Right lung (tissue), 5 donors: ENCODE measurements around the gene TM9SF1. TPM values are rescaled to one million over a fixed set of nuclear protein-coding genes. Genes with fewer than 3 reads are reported as not detected.
"Not testable (repeated sequence)": the region's sequence is repeated elsewhere in the genome, so short reads cannot be mapped to it uniquely, and the experiment has no call there.

Experiments
- DNase-seq, 2 donors: peaks; one replicate each; pipeline ENCODE4 v3.0.0-alpha.2; 2013
- polyA plus RNA-seq, 5 donors: library from polyadenylated mRNA; unstranded; fragments of 120-200 nt; gene quantifications; one replicate each; pipeline versions ENCODE4 v1.2.1 to v1.2.3, GENCODE V29; 2013; ENCODE audit warnings: inconsistent platforms in 1 of 5, low replicate concordance in 1 of 5; ENCODE audit not compliant: insufficient read length in 5 of 5, insufficient read depth in 1 of 5

The TM9SF1 gene
- polyA plus RNA-seq, 5 donors: 24.6 to 44.1 (median 33.8) TPM

DNA sequence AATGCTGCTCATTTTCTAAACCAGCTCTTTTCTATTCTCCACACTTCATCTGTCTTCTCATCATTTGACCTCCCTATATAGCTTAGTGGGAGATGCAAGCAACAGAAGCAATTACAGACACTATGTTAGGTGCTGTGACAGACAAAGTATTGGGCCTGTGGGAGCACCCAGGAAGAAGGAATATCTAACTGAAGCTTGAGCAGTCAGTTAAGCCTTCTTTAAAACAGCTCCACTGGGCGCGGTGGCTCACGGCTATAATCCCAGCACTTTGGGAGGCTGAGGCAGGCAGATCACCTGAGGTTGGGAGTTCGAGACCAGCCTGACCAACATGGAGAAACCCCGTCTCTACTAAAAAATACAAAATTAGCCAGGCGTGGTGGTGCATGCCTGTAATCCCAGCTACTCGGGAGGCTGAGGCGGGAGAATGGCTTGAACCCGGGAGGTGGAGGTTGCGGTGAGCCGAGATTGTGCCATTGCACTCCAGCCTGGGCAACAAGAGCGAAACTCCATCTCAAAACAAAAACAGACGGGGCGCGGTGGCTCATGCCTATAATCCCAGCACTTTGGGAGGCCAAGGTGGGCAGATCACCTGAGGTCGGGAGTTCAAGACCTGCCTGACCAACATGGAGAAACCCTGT, 8.1 kb upstream of the TM9SF1 start:
- not testable (repeated sequence) for DNase-seq

DNA sequence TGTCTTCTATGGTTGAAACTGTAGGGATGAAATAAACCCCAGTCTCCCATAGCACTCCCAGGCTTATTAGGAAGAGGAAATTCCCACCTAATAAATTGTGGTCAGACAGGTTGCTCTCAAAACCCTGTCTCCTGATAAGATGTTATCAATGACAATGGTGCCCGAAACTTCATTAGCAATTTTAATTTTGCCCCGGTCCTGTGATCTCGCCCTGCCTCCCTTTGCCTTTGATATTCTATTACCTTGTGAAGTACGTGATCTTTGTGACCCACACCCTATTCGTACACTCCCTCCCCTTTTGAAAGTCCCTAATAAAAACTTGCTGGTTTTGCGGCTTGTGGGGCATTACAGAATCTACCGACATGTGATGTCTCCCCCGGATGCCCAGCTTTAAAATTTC, 7.3 kb upstream of the TM9SF1 start:
- not testable (repeated sequence) for DNase-seq

DNA sequence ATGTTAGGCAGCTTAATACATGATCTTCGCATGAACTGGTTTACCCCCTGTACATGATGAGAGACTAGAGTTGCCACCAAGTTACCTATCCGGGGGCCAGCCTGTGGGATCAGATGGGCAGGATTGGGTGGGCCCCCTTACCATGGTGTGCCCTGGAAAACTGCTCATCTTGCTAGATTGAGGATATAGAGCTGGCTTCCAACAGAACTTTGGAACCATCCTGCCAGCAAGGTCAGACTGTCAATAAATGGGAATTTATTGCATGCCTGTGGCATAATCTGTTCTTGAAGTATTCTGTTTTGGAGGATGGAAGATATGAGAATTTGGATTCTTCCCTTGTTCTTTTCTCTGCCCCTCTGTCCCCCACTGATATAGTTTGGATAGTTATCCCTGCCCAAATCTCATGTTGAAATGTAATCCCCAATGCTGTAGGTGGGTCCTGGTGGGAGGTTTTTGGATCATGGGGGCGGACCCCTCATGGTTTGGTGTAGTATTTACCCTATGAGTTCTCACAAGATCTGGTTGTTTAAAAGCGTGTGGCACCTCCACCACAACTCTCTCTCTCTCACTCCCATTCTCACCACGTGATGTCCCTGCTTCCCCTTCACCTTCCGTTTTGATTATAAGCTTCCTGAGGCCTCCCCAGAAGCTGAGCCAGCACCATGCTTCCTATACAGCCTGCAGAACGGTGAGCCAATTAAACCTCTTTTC, 3.7 kb upstream of the TM9SF1 start:
- no peak for DNase-seq

DNA sequence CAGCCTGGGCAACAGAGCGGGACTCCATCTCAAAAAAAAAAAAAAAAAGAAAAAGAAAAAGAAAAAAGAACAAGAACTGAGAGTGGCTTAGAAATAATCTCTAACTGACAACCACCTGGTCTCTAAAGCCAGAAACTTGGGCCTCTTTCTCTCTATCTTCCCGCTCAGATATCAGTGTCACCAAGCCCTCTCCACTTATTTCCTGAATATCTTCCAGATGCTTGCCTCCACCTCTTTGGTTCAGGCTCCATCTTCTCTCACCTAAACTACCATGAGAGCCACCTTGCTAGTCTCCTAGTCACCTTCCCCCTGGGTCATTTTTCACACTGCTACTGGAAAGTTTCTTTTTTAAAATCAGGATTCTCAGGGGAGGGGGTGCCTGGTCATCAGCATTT, 1.8 kb upstream of the TM9SF1 start:
- no peak for DNase-seq

DNA sequence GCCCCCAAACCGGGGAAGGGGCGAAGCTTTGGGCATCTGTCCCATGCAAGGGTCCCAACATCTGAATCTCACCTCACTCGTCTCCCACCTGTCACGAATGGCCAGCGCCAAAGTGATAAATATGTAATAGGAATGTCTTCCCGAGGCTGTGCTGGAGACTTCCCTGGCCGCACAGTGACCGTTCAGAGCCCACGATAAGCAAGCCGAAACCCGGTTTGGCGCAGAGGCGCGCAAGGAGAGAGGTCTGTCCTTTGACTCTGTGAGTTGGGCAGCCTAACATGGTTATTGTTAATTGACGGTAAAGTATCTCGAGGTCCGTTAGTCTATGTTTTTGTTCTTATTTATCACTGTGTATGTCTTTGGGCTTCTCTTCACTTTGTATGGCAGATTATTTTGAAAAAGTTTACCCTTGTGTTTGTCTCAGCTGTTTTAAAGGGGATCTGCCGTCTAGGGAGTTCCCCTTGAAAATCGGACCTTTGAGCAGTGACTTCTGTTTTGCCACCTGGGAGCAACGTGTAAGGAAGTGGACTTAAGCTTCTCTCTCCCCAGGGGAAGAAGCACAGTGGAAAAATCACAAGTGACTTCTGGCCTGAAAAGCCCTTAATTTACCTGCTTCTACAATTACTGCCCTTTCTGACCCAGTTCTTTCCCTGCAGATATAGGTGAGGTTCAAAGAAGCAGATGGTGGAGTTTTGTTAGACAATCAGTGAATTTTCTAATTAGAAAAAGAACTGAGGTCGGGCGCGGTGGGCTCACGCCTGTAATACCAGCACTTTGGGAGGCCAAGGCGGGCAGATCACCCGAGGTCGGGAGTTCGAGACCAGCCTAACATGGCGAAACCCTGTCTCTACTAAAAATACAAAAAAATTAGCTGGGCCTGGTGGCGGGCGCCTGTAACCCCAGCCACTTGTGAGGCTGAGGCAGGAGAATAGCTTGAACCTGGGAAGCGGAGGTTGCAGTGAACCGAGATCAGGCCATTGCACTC, 1.1 kb upstream of the TM9SF1 start:
- DNase-seq: no peak

DNA sequence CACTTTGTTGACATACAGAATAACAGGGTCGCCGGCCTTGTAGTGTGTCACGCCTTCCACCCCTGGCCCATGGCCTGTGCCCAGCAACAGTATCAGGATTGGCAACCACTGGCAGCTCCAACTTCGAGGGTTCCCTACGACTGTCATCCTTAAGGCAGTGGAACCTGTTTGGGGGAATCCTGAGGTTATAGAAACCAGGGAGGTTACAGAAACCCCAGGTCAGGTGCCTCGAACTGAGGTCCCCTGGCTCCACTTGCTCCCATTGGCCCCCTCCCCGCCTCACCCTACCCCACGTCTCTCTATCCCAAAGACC, 412 bp downstream of the TM9SF1 start:
- DNase-seq: no peak

DNA sequence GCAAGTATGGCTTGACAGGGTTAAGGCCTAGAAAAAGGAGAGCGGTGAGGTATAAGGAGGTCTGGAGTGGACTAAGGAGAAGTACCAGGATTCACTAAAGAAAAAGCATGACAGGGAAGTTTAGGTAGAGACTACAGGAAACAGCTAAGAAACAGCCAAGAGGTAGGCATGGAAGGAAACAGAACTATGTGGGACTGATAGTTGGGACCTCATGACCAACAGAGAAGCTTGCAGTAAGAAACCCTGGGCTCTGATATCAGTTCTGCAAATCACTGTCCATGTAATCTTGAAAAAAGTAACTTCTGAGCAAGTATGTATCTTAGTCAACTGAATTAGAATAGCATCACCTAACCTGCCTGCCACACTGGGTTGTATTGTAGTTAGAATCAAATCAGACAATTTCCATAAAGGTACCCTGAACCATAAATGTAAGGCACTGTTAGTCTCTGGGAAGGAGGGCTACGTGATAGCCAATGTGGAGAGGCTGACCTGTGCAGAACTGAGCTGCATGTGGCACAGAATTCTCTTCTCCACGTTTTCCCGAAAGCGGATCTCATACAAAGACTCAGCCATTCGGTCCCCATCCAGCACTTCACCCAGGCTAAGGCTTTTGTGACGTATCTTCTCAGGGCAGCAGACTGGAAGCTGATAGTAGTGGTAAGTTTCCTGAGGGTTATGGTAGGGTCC, 912 bp downstream of the TM9SF1 start:
- no peak for DNase-seq

DNA sequence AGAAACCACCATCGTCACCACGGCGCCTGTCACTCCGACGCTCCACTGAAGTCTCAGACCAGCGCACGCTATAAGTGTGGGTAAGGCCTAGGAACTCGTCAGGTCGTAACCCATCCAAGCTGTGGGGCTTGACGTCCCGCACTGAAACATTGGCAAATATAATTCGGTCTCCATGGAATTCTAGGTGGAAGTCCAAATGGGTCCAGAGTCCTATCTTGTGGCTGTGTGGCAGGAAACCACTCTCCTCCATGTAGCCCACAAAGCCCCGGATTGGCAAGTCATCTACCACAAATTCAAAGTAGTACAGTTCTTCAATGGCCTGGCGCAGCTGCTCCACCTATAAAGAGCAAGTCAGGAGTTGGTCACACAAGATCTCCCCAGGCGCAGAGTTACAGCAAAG, 2.3 kb downstream of the TM9SF1 start:
- DNase-seq: no peak

DNA sequence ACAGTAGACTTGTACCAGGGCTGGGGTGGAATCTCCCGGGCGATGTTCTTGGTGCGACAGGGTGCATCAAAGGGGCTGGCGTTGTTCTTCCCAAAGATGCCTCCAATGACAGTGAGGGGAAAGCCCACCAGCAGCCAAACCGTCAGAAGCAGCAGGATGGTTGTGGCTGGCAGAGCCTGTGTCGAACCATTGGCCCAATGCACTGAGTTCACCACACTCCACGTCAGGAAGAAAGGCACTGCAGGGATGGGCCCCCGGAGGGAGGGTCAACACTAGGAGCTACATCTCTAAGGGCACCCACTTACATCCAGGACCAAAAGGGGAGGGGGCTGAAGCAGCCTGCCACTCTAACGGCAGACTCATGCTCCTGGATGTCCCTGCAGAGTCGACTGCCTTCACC, 4.8 kb downstream of the TM9SF1 start:
- no peak for DNase-seq

DNA sequence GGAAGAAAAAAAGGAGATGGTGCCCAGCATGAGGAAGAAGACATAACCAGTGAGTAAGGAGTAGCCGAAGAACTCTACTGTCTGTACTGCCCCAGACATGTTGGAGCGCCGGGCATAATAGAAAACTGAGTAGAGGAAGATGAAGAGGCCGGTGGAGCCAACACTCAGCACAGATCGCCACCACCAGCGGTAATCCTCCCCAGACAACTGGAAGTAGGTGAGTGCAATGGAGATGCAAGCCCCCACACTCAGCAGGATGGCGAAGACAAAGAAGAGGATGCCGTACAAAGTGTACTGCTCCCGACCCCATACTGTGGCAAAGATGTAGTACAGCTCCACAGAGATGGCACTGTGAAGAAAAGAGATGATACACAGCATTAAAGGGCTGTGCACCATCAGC, 5.8 kb downstream of the TM9SF1 start:
- no peak for DNase-seq

DNA sequence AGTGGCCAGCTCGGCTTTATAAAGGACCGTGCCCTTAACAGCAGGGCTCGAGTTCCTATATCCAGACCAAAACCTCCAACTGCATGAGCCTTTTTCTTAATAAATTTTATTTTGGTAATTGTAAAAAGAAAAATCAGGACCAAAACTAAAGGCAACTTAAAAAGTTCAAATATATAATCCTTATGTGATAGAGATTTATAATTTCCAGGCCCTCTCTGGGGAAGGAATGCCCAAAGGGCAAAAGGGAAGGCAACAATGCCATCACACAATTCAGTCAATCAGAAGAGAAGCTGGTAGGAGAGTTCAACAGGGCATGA, 6.2 kb downstream of the TM9SF1 start:
- DNase-seq: no peak

DNA sequence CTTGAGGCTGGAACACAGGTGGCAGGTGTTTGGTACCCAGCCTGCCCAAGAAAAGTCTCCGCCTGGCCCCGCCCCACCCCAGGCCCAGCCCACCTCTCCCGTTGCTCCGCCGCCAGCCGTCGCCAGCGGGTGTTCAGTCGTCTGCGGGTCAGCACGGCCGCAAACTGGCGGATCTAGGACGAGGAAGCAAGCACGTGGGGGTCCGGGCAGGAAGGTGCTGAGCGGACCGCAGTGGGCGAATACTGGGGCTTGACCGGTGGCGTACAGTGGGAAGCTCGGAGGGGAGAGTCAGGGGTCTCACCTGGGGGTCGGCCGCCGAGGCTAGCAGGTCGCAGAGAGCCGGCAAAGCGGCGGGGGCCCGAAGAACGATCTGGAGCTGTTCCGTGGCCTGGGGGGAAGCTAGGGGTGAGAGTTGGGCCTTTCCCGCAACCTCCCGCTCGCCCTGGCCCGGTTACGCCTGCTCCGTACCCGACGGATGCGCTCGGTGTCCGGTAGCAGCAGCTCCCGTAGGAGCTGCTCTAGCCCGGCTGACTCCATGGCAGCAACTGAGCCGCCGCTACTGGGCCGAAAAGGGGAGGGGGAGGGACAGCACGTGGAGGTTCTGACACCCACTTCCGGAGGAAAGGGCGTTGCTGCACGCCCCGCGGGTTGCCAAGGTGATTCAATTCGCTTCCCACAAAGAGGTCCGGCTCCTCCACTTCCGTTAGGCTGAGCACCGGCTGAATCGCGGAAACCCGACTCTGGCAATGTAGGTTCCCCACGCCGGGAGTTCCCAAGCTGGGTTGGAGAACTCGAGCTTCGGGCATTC, 6.8 kb downstream of the TM9SF1 start, which contains the start of gene IPO4:
TSS of gene IPO4 (minus strand) at position 566 of the 808 bp plus-strand sequence. CDS start at position 537, 29 bp downstream.
- DNase-seq: peak; percentile 95

DNA sequence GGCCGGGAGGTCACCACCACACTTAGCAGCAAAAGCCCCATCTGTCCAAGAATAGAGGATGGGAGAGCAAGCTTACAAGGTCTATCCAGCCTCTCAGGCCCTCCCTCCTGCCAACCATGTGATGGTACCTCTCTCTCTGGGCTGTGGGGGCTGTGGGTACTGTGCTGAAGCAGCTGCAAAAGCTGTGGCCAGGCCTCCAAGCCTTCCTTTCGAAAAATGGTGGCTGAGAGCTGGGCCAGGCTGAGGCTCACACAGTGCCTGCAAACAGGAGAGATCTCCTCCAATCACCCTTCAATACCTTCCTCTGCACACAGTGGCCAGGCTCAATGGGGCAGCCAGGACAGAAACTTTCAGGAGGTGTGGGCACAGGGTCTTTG, 7.7 kb downstream of the TM9SF1 start:
- DNase-seq: no peak

DNA sequence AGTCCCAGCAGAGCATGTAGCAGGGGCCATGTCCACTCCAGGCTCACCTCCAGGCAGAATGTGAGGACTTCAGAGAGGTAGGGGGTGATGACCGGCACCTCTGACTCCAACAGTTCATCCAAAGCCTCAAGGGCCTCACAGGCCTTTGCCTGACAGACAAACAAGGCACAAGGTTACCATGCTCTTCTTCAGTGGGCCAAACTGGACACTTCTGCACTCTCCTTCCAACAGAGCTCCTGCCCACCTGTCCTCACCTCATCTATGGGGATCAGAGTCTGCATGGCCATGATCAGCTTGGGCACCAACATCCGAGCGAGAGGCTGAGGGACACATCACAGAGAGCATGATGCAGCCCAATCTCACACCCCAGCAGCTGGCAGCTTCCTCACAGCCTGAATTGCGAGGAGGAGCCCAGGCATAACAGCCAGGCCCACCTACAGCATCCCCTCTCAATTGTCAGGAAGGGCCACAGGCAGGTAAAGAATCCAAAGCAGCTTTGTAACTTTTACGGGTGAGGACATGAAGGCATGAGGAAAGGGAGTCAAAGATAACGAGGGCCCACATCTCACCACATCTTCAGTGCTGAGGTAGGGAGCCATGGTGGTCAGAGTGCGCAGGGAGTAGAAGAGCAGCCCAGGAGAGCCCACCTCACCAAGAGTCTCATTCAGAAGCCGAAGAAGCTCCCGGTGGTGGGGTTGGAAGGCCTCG, 8.3 kb downstream of the TM9SF1 start:
- DNase-seq: no peak

DNA sequence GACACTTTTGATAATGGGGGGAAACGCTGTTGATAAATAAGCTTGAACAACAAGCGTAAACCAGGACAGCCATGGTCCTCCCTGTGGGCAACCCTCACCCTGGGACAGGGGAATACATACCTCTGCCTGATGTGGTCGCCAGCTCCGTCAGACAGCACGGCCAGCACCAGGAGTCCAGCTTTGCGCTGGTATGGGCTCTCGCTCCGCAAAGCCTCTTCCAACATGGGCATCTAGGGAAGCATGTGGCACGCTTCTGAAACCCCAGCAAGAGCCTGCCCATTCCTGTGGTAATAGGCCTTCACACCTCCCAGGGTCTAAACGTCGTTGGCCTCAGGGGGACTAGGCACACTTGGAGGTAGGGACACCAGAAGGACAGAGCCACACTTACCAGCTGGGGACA, 9.5 kb downstream of the TM9SF1 start:
- no peak for DNase-seq

DNA sequence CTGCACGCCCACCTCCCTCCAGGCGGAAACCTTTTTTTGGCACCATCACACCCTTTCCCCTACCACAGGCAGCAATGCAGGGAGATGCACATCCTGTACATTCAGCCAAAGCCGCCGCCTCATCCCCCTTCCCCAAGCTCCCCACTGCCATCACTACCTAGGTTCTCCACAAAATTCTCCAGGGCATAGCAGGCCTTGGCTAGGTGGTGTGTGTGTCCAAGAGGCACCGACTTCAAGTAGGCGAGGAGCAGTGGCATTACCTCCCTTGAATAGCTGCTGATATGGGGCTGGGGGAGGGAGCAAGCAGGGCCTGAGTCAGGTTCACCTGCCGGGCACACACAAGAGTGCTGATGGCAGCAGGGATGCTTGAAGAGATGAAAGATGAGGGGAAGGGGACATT, 10.2 kb downstream of the TM9SF1 start:
- no peak for DNase-seq

DNA sequence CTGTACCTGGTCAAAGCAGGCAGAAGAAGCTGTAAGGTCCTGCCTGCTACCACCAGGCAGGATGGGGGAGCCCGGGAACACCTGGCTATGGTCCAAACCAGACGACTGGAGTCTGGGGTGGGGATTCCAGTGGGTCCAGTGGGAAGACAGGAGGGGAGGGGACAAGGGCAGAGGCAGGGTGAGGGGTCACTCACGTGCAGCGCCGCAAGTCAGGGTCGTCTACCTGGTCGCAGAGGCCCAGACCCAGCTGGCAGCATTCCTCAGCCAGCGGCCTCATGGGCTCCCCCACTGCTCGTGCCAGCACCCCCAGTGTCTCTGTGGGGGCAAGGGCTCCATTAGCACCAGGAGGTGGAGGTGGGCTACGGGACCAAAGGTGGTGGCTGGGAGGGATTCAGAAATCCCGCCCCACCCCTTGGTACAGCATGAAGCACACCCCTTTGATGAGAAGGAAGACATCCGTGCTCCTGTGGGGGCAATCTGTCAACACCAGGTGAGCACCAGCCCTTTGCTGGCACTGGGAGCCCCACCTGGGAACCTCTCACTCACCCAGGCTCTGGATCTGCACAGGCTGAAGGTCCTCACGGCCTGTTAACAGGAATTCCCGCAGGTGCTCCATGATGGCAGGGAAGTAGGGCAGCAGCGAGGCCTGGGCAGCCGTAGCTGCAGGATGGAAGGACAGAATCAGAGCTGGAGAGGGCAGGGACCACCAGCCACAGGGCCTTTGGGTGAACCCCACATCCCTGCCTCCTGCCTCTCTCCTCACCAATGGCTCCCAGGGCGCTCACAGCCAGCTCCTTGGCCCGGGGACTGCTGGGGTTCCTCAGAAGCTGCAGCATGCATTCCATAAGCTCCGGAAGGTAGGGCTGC, 10.9 kb downstream of the TM9SF1 start:
- no peak for DNase-seq

DNA sequence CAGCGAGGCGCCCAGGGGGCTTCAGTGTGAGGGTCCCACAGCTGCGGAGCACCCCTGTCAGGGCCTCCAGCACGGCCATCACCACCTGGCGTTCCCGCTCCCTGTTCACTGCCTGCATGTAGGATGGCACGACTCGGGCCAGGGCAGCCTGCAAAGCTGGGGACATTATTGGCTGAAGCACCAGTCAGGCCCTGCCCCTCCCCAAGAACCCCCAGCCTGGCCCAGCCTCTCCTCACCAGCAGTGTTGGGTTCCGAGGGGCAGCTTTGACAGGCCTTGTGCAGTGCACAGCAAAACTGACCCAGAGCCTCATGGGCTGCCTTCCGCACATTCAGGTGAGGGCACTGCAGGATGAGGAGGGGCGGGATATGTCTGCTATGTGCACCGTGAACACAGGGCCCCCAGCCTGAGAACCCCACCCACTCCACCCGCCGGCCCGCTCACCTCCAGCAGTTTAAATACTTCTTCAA, 12.2 kb downstream of the TM9SF1 start:
- no peak for DNase-seq

DNA sequence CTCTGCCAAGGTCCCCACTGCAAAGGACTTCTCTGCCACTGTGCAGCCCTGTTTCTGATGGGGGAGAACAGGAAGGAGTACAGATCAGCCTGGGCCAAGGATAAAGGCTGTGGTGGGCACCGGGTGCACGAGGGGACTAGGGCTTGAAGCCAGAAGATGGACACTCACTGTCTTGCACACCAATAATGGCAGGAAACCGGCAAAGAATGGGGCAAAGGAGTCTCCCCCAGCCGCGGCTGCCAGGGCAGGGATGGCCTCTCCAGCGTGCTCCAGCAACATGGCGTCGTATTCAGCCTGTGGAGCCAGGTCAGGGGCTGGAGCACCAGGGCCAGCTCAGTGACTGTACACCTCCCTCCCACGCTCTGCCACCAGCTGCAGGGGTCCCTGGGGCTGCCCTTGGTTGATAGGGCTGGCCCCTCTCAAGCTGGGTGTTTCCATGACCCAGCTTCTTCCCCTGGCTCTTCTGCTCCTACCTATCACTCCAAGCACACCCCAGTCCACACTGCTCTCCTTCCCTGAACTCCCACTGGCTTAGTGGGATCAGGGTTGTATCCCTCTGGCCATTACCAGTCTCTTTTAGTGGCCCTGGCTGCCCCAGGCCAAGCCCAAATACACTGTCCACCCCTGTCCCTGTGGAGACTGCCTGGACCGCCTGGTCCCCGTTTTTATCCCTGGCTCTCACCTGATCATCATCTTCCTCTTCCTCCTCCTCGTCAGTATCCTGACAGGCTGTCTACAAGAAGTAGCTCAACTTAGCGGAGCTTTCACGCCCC, 12.9 kb downstream of the TM9SF1 start:
- DNase-seq: no peak
